ENCODE results near the gene KISS1R. TPM values are rescaled to one million over a fixed set of nuclear protein-coding genes. Genes with fewer than 3 reads are reported as not detected.
A peak's percentile ranks its signal among the peaks of the same experiment; 100 is the strongest.

KISS1R gene
- total and polyA plus RNA-seq, 7 experiments from 2014 or later, result 0.72 to 3.0 (median 1.2) TPM

DNA sequence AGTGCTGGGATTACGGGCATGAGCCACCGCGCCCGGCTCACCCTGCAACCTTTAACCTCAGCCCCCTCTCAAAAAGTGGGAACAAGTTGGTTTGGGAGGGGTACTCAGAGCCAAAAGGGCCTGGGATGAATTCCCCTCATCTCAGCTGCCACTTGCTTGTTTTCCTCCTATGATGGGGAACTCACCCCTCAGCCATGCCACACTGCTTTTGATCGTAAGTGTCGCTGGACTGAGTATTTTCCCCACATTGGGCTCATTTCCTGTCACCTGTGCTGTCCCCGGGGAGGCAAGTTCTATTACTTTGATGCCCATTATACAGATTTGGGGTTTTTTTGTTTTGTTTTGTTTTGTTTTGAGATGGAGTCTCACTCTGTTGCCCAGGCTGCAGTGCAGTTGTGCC is 10.7 kb upstream of the KISS1R start:
- no peaks in the 10 kb centered on the region for H3K27me3 ChIP-seq (ENCODE audit: control insufficient read depth in 2 of 2, insufficient read depth in 2 of 2, low read length in 2 of 2)
- Mint-ChIP-seq H3K27ac (peak overlapping the region; percentile 100), H3K4me1 (peaks cover 27 to 86% (median 52%) of the 10 kb centered on the region in 7 donors), H3K4me3 (peak overlapping the region in 9 of 10 donors; percentile 56 to 91 (median 71)), H3K27me3 (no peaks in the 10 kb centered on the region), H3K36me3 (peaks cover 0 to 9% (median 4%) of the 10 kb centered on the region in 5 donors), H3K9me3 (peaks cover 0 to 5% (median 0%) of the 10 kb centered on the region in 11 donors)
- H3K4me1 ChIP-seq (ENCODE audit: control insufficient read depth in 2 of 2, insufficient read depth in 2 of 2, low read length in 2 of 2), result peaks cover 33 to 42% of the 10 kb centered on the region in 2 donors
- intact Hi-C loops (cut with micrococcal nuclease), result loop anchor here (2.0 to 10.0 kb wide), 2 partner anchors 14 to 242 kb away; partner anchors contain the start of gene RNF126 (in 1 of the 2)
- peak in 2 of 9 donors; percentile 17 to 40 for DNase-seq
- ChIA-PET POLR2A (interaction anchor here (1.1 to 10.7 kb wide), 7 partner anchors 11 to 363 kb away, joined by 4 to 196 read pairs (median 6); partner anchors contain the start of genes CIRBP, MED16 and RNU6-9), CTCF (interaction anchor here (2.3 to 2.6 kb wide), 2 partner anchors 14 to 42 kb away, joined by 11 read pairs; no protein-coding TSS in a partner anchor)
- no peak for ATAC-seq
- H3K4me3 ChIP-seq (ENCODE audit: low read length), result no peak overlapping the region
- H3K36me3 ChIP-seq (ENCODE audit: control insufficient read depth in 2 of 3, insufficient read depth in 3 of 3, low read length in 3 of 3), result peaks cover 0 to 23% (median 0%) of the 10 kb centered on the region in 3 experiments
- peak overlapping the region; percentile 95 for H3K27ac ChIP-seq (ENCODE audit: low read depth, low read length)
- H3K9me3 ChIP-seq (ENCODE audit: control insufficient read depth in 2 of 3, low read length in 3 of 3), result no peaks in the 10 kb centered on the region

DNA sequence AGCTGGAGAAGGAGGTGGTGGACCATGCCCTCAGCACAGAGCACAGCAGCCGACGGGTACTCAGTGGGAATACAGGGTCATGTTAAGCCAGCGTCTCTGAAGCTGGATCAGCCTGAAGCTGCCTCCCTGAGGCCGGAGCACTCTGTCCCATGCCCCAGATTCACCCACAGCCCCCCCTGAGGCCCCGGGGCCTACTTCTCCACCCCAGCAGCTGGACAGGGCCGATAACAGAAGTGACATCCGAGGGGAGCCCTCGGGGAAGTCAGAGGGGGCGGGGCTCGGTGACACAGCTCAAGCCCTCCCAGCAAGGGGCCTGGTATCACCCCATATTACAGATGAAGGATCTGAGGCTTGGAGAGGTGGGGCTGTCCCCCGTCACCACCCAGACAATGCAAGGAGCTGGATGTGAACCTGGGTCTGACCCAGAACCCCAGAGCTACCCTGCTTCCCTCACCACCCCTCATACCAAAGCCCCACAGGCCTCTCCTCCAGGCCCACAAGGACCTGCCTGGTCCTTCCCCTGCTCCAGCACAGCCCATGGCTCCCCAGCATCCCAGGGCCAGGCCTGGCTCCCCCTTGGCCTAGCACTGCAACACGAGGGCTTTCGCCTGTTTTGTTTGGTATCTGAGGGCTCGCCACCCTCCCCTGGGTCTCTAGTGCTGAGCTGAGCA is 9.8 kb upstream of the KISS1R start:
- DNase-seq (peak in 2 of 9 donors; percentile 11 to 50), ATAC-seq (peak; percentile 13)
- no peak overlapping the region for H3K4me3 ChIP-seq (ENCODE audit: low read length)
- H3K27me3 ChIP-seq (ENCODE audit: control insufficient read depth in 2 of 2, insufficient read depth in 2 of 2, low read length in 2 of 2), result no peaks in the 10 kb centered on the region
- H3K36me3 ChIP-seq (ENCODE audit: control insufficient read depth in 2 of 3, insufficient read depth in 3 of 3, low read length in 3 of 3), result peaks cover 0 to 16% (median 0%) of the 10 kb centered on the region in 3 experiments
- H3K27ac Mint-ChIP-seq, result peak overlapping the region; percentile 100
- H3K36me3 Mint-ChIP-seq, result peaks cover 0 to 9% (median 4%) of the 10 kb centered on the region in 5 donors
- H3K9me3 ChIP-seq (ENCODE audit: control insufficient read depth in 2 of 3, low read length in 3 of 3), result no peaks in the 10 kb centered on the region
- ChIA-PET CTCF (interaction anchor here (0.6 to 2.6 kb wide), 4 partner anchors 13 to 464 kb away, joined by 3 to 11 read pairs (median 8); partner anchors contain the start of gene WDR18), POLR2A (interaction anchor here (0.9 to 10.7 kb wide), 11 partner anchors 12 to 362 kb away, joined by 3 to 196 read pairs (median 6); partner anchors contain the start of genes ARHGAP45, CIRBP, MED16 and RNU6-9)
- no peaks in the 10 kb centered on the region for H3K27me3 Mint-ChIP-seq
- peaks cover 34 to 42% of the 10 kb centered on the region in 2 donors for H3K4me1 ChIP-seq (ENCODE audit: control insufficient read depth in 2 of 2, insufficient read depth in 2 of 2, low read length in 2 of 2)
- H3K4me1 Mint-ChIP-seq, result peaks cover 27 to 81% (median 52%) of the 10 kb centered on the region in 7 donors
- H3K27ac ChIP-seq (ENCODE audit: low read depth, low read length), result peak overlapping the region; percentile 95
- intact Hi-C loops (cut with micrococcal nuclease), result loop anchor here (2.0 to 10.0 kb wide), 2 partner anchors 13 to 243 kb away; partner anchors contain the start of gene RNF126 (in 1 of the 2)
- peaks cover 0 to 5% (median 0%) of the 10 kb centered on the region in 11 donors for H3K9me3 Mint-ChIP-seq
- H3K4me3 Mint-ChIP-seq, result peak overlapping the region; percentile 26 to 91 (median 79)

DNA sequence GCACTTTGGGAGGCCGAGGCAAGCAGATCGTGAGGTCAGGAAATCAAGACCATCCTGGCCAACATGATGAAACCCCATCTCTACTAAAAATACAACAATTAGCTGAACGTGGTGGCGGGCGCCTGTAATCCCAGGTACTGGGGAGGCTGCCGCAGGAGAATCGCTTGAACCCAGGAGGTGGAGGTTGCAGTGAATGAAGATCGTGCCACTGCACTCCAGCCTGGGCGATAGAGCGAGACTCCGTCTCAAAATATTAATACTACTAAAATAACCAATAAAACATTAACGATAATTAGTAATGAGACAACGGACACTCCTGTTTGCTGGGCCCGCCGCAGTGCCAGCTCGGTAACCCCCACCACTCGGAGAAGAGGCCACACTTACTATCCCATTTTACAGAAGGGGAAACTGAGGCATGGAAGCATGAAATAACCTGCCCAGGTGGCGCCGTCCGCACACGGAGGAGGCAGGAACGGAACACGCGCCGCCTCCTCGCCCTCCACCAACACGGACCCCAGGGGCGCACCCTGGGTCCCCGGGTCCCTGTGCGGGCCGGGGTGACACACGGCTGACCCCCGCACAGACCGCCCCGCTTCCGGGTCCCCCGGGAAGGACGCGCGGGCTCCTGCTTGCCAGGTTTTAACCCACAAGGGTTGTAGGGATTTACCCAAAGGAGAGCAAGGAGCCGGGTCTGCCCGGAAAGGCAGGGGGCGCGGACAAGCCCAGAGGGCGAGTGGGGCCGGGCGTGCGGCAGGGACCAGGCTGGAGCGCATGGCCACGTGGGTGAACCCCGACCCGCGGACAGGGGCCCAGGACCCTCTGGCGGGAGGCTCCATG is 5.7 kb upstream of the KISS1R start:
- Mint-ChIP-seq H3K27ac (peak overlapping the region; percentile 92 to 100 (median 100)), H3K4me3 (peak overlapping the region; percentile 57 to 91 (median 84)), H3K4me1 (peaks cover 27 to 64% (median 45%) of the 10 kb centered on the region in 7 donors), H3K9me3 (peaks cover 0 to 5% (median 0%) of the 10 kb centered on the region in 11 donors), H3K27me3 (no peaks in the 10 kb centered on the region), H3K36me3 (peaks cover 0 to 9% (median 4%) of the 10 kb centered on the region in 5 donors)
- Histone ChIP-seq H3K27me3 (ENCODE audit: control insufficient read depth in 2 of 2, insufficient read depth in 2 of 2, low read length in 2 of 2) (no peaks in the 10 kb centered on the region), H3K36me3 (ENCODE audit: control insufficient read depth in 2 of 3, insufficient read depth in 3 of 3, low read length in 3 of 3) (peaks cover 0 to 11% (median 0%) of the 10 kb centered on the region in 3 experiments), H3K4me1 (ENCODE audit: control insufficient read depth in 2 of 2, insufficient read depth in 2 of 2, low read length in 2 of 2) (peaks cover 40% of the 10 kb centered on the region in 2 donors), H3K9me3 (ENCODE audit: control insufficient read depth in 2 of 3, low read length in 3 of 3) (no peaks in the 10 kb centered on the region), H3K4me3 (ENCODE audit: low read length) (no peak overlapping the region), H3K27ac (ENCODE audit: low read depth, low read length) (peak overlapping the region; percentile 72)
- ChIA-PET POLR2A (interaction anchor here (0.5 to 10.7 kb wide), 6 partner anchors 9 to 163 kb away, joined by 3 to 196 read pairs (median 5); partner anchors contain the start of genes MED16 and RNU6-9), CTCF (interaction anchor here (1.5 to 3.3 kb wide), 3 partner anchors 9 to 48 kb away, joined by 4 to 14 read pairs (median 5); partner anchors contain the start of genes MED16 and RNU6-9)
- ATAC-seq, result no peak
- intact Hi-C loops (cut with micrococcal nuclease), result no loop called here
- peak in 2 of 9 donors; percentile 29 to 35 for DNase-seq

DNA sequence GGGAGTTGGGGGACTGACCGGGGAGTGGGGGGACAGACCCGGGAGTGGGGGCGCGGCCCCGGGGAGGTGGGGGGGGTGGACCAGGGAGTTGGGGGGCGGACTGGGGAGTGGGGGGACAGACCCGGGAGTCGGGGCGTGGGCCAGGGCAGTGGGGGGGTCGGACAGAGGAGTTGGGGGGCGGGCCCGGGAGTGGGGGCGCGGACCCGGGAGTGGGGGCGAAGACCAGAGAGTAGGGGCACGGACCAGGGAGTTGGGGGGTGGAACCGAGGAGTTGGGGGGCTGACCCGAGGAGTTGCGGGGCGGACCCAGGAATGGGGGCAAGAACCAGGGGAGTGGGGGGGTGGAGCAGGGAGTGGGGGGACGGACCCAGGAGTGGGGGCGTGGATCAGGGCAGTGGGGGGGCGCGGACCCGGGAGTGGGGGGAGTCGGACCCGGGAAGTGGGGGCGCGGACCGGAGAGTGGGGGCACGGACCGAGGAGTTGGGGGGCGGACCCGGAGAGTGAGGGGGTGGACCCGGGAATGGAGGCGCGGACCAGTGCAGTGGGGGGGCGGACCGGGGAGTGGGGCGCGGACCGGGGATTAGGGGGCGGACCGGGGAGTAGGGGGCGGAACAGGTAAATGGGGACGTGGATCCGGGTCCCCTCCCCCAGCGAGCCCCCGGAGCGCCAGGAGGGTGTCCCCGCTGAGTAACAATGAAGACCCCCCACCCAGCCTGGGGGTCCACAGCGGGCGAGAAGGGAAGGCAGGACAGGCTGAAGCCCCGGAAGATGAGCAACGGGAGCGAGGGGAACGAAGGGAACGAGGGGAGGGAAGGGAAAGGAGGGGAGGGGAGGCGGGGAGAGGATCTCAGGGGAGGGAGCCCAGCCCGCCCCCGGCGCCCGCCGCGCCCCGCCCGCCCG is 4.7 kb upstream of the KISS1R start:
- no peaks in the 10 kb centered on the region for H3K9me3 ChIP-seq (ENCODE audit: control insufficient read depth in 2 of 3, low read length in 3 of 3)
- Mint-ChIP-seq H3K27ac (peak overlapping the region in 8 of 9 donors; percentile 68 to 95 (median 85)), H3K4me1 (peaks cover 19 to 59% (median 35%) of the 10 kb centered on the region in 7 donors), H3K4me3 (peak overlapping the region; percentile 49 to 92 (median 84)), H3K36me3 (peaks cover 0 to 8% (median 4%) of the 10 kb centered on the region in 5 donors), H3K9me3 (peaks cover 0 to 5% (median 0%) of the 10 kb centered on the region in 11 donors), H3K27me3 (no peaks in the 10 kb centered on the region)
- H3K27ac ChIP-seq (ENCODE audit: low read depth, low read length), result peak overlapping the region; percentile 100
- ChIA-PET POLR2A (interaction anchor here (4.4 kb wide), 1 partner anchor 19 kb away, joined by 26 read pairs; the partner anchor contains the start of genes MED16 and RNU6-9), CTCF (interaction anchor here (1.4 kb wide), 1 partner anchor 49 kb away, joined by 4 read pairs; no protein-coding TSS in a partner anchor)
- no peak for ATAC-seq
- no peaks in the 10 kb centered on the region for H3K27me3 ChIP-seq (ENCODE audit: control insufficient read depth in 2 of 2, insufficient read depth in 2 of 2, low read length in 2 of 2)
- H3K36me3 ChIP-seq (ENCODE audit: control insufficient read depth in 2 of 3, insufficient read depth in 3 of 3, low read length in 3 of 3), result peaks cover 0 to 11% (median 0%) of the 10 kb centered on the region in 3 experiments
- intact Hi-C loops (cut with micrococcal nuclease), result loop anchor here in 1 of 2 donors (1.0 kb wide), 1 partner anchor 40 kb away; no protein-coding TSS in a partner anchor
- DNase-seq, result peak in 2 of 9 donors; percentile 44 to 45
- peaks cover 30% of the 10 kb centered on the region in 2 donors for H3K4me1 ChIP-seq (ENCODE audit: control insufficient read depth in 2 of 2, insufficient read depth in 2 of 2, low read length in 2 of 2)
- peak overlapping the region; percentile 57 for H3K4me3 ChIP-seq (ENCODE audit: low read length)

DNA sequence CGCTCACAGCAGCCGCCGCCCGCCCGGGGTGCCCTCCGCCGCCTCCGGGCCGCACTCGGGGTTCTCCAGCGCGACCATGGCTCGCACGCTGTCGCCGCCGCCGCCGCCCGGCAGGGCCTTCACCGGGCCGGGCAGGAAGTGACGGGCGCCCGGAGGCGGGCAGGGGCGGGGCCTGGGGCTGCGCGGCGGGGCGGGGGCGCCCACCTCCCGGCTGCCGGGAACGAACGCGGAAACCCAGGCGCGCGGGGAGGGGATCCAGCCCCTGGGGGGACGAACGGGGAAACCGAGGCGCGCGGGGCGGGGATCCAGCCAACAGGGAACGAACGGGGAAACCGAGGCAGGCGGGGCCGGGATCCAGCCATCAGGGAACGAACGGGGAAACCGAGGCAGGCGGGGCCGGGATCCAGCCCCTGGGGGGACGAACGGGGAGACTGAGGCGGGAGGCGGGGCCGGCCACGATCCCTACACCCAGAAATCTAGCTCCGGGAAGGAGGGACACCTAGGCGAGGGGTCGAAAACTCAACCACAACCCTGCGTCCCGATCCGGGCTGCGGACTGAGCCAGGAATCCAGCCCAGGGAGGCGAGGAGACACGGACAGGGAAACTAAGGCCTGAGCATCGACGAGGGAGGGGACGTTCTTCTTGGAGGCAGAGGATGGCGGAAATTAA is 3.9 kb upstream of the KISS1R start, which contains the start of gene R3HDM4:
Gene R3HDM4 (minus strand): TSS at position 140 of the 669 bp plus-strand sequence. CDS start 62 bp downstream, at position 78.
- ChIA-PET POLR2A (interaction anchor here (0.7 to 8.8 kb wide), 6 partner anchors 12 to 169 kb away, joined by 3 to 82 read pairs (median 10); partner anchors contain the start of genes MED16 and RNU6-9), CTCF (interaction anchor here (1.4 kb wide), 1 partner anchor 49 kb away, joined by 4 read pairs; no protein-coding TSS in a partner anchor)
- Mint-ChIP-seq H3K36me3 (peaks cover 0 to 8% (median 4%) of the 10 kb centered on the region in 5 donors), H3K4me1 (peaks cover 19 to 54% (median 35%) of the 10 kb centered on the region in 7 donors), H3K4me3 (peak within 1 kb of the TSS; percentile 72 to 92 (median 88)), H3K27ac (peak within 1 kb of the TSS; percentile 83 to 97 (median 95)), H3K9me3 (peaks cover 0 to 5% (median 0%) of the 10 kb centered on the region in 11 donors), H3K27me3 (peaks cover 0 to 2% (median 0%) of the 10 kb centered on the region in 5 donors)
- Histone ChIP-seq H3K27me3 (ENCODE audit: control insufficient read depth in 2 of 2, insufficient read depth in 2 of 2, low read length in 2 of 2) (no peaks in the 10 kb centered on the region), H3K9me3 (ENCODE audit: control insufficient read depth in 2 of 3, low read length in 3 of 3) (no peaks in the 10 kb centered on the region), H3K4me3 (ENCODE audit: low read length) (peak within 1 kb of the TSS; percentile 93), H3K4me1 (ENCODE audit: control insufficient read depth in 2 of 2, insufficient read depth in 2 of 2, low read length in 2 of 2) (peaks cover 25 to 27% of the 10 kb centered on the region in 2 donors), H3K27ac (ENCODE audit: low read depth, low read length) (peak within 1 kb of the TSS; percentile 100), H3K36me3 (ENCODE audit: control insufficient read depth in 2 of 3, insufficient read depth in 3 of 3, low read length in 3 of 3) (peaks cover 0 to 11% (median 0%) of the 10 kb centered on the region in 3 experiments)
- intact Hi-C loops (cut with micrococcal nuclease), result loop anchor here in 1 of 2 donors (1.0 kb wide), 1 partner anchor 41 kb away; no protein-coding TSS in a partner anchor
- ATAC-seq (peak; percentile 75), DNase-seq (peak; percentile 75 to 92 (median 83))
